Skeletal muscle satellite cell (primary cell): ENCODE results near the gene PDZD4.
"Not testable (repeated sequence)": the region's sequence is repeated elsewhere in the genome, so short reads cannot be mapped to it uniquely, and the experiment has no call there.

Experiments
- H3K27me3 ChIP-seq: 2 replicates; pipeline ENCODE4 v1.7.0; 2013; ENCODE audit warnings: low read length; ENCODE audit not compliant: control insufficient read depth, insufficient read depth
- H3K36me3 ChIP-seq: 2 replicates; pipeline ENCODE4 v1.7.0; 2013; ENCODE audit warnings: mild to moderate bottlenecking, control low read depth, low read length; ENCODE audit not compliant: insufficient read depth
- H3K4me1 ChIP-seq: 2 replicates; pipeline ENCODE4 v1.7.0; 2013; ENCODE audit warnings: low read length; ENCODE audit not compliant: control insufficient read depth, insufficient read depth
- H3K4me2 ChIP-seq: 2 replicates; pipeline ENCODE4 v1.7.0; 2013; ENCODE audit warnings: mild to moderate bottlenecking, low read length
- H3K4me3 ChIP-seq: 2 replicates; pipeline ENCODE4 v1.7.0; 2013; ENCODE audit warnings: low read length
- H3K9ac ChIP-seq: 2 replicates; pipeline ENCODE4 v1.7.0; 2013; ENCODE audit warnings: mild to moderate bottlenecking, low read depth, low read length, moderate library complexity
- H3K9me3 ChIP-seq: replicated peaks from 2 replicates; pipeline ENCODE4 v1.7.0; 2013; ENCODE audit warnings: mild to moderate bottlenecking, control low read depth, low read length

Gene PDZD4

GRCh38 chrX:153828723-153829548 lies 1.4 kb downstream of the PDZD4 start:
- H3K9ac ChIP-seq: no peak overlapping the region
- H3K4me2 ChIP-seq: peak overlapping the region; percentile 37
- no peaks in the 10 kb centered on the region for H3K4me1 ChIP-seq
- H3K4me3 ChIP-seq: no peak overlapping the region
- H3K36me3 ChIP-seq: no peaks in the 10 kb centered on the region
- H3K9me3 ChIP-seq: no peaks in the 10 kb centered on the region
- peaks cover 34% of the 10 kb centered on the region for H3K27me3 ChIP-seq

DNA sequence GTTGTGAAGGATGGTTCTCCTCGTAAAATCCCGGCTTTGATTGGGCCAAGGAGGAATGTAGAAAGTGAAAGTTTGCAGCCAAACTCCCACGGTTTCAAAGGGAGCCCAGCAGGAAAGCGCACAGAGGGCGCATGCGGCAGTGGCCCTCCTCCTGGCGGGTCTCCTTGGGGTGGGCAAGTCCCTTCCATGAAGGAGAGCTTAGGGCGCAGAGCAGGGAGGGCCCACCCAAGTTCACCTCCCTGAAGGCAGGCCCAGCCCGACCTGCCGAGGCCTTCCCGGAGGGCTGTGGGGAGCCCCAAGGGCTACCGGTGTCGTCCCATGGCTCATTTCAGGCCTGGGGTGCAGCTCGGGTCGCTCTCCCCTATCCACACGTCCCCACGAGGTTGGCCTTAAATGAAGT lies 2.0 kb downstream of the PDZD4 start:
- no peak overlapping the region for H3K4me2 ChIP-seq
- H3K4me1 ChIP-seq: no peaks in the 10 kb centered on the region
- peaks cover 34% of the 10 kb centered on the region for H3K27me3 ChIP-seq

DNA sequence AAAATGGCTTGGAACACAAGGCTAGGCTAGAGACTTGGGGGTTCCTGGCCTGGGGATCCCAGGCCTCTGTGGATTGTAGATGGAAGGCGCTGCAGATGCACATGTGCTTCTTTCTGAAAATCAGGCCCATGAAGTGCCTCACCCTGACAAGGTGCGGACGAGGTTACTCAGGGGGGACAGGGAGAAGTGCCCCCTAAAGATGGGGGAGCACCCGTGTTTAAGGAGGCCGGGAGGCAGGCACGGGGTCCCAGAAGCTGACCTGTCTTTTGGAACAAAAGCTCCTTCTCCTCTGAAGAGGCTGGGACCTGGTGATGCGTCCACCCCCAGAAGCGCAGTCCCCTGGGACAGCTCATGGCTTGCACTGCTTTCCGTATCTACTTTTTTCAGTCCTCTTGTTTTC lies 2.4 kb downstream of the PDZD4 start:
- H3K4me1 ChIP-seq: no peaks in the 10 kb centered on the region
- no peak overlapping the region for H3K4me3 ChIP-seq
- no peak overlapping the region for H3K4me2 ChIP-seq
- H3K36me3 ChIP-seq: no peaks in the 10 kb centered on the region
- H3K27me3 ChIP-seq: peaks cover 32% of the 10 kb centered on the region
- H3K9ac ChIP-seq: no peak overlapping the region
- H3K9me3 ChIP-seq: no peaks in the 10 kb centered on the region

More for the DNA sequence above, 2.0 kb downstream of the PDZD4 start:
- Histone ChIP-seq H3K9me3 (no peaks in the 10 kb centered on the region), H3K36me3 (no peaks in the 10 kb centered on the region), H3K9ac (no peak overlapping the region), H3K4me3 (no peak overlapping the region)

DNA sequence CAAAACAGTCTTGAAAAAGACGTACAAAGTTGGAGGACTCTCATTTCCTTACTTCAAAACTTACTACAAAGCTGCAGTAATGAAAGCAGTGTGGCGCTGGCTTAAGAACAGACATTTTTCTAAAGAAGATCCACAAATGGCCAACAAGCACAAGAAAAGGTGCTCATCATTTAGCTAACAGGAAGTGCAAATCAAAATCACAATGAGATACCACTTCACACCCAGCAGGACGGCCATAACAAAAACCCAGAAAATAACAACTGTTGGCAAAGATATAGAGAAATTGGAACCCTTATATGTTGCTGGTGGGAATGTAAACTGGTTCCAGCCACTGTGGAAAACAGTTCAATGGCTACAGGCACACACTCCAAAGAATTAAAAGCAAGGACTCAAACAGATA lies 3.3 kb downstream of the PDZD4 start:
- Histone ChIP-seq H3K4me2 (no peak overlapping the region), H3K27me3 (peaks cover 29% of the 10 kb centered on the region), H3K9ac (no peak overlapping the region), H3K9me3 (no peaks in the 10 kb centered on the region), H3K4me3 (no peak overlapping the region), H3K36me3 (no peaks in the 10 kb centered on the region), H3K4me1 (no peaks in the 10 kb centered on the region)

DNA sequence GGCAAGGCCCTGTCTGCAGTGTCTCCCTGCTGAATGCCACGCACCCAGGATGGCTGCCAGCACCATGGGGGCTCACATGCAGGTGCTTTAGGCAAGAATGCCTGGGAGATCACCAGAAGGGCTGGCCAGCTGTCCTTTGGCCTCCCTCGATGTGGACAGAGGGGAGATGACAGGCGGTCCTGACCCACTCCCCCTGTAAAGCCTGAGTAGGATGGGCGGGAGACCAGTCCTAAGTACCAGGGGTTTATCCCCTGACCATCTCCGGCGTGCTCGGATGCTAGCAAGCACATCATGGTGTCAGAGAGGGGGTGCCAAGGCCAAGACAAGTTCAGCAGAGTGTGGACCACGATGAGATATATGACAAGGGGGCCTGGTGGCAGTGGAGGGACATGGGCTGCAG lies 5.3 kb downstream of the PDZD4 start:
- Histone ChIP-seq H3K9me3 (no peaks in the 10 kb centered on the region), H3K4me2 (no peak overlapping the region), H3K36me3 (no peaks in the 10 kb centered on the region), H3K4me3 (no peak overlapping the region), H3K9ac (no peak overlapping the region), H3K4me1 (no peaks in the 10 kb centered on the region), H3K27me3 (peaks cover 22% of the 10 kb centered on the region)

GRCh38 chrX:153824348-153824747 lies 6.0 kb downstream of the PDZD4 start:
- no peak overlapping the region for H3K9ac ChIP-seq
- H3K4me3 ChIP-seq: no peak overlapping the region
- peaks cover 20% of the 10 kb centered on the region for H3K27me3 ChIP-seq
- H3K9me3 ChIP-seq: no peaks in the 10 kb centered on the region
- H3K36me3 ChIP-seq: no peaks in the 10 kb centered on the region
- no peaks in the 10 kb centered on the region for H3K4me1 ChIP-seq
- H3K4me2 ChIP-seq: no peak overlapping the region

DNA sequence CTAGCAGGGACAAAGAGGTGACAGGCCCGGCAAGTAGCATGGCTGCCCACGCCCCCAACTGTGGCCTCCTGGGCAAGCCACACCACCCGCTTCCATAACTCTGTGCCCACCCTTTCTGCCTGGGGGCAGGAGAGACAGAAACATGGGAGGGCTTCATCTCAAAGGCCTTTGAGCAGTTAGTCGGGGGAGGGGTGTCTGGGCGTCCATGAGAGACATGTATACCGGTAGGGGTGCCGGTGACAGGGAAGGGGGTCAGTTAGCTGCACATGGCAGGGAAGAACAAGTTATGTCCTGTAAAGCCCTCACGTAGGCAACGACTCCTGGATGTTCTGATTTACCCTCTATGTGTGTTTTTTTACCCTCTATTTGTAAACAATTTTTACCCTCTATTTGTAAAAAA lies 9.3 kb downstream of the PDZD4 start:
- Histone ChIP-seq H3K4me2 (no peak overlapping the region), H3K36me3 (no peaks in the 10 kb centered on the region), H3K27me3 (peaks cover 5% of the 10 kb centered on the region), H3K9me3 (no peaks in the 10 kb centered on the region), H3K9ac (no peak overlapping the region), H3K4me1 (no peaks in the 10 kb centered on the region), H3K4me3 (no peak overlapping the region)

- Histone ChIP-seq H3K4me2 (no peak overlapping the region), H3K27me3 (peaks cover 5% of the 10 kb centered on the region), H3K4me3 (no peak overlapping the region), H3K9me3 (no peaks in the 10 kb centered on the region), H3K4me1 (no peaks in the 10 kb centered on the region), H3K36me3 (no peaks in the 10 kb centered on the region), H3K9ac (no peak overlapping the region)
These were observed 9.7 kb downstream of the PDZD4 start for GRCh38 chrX:153820601-153821000.

GRCh38 chrX:153819384-153820040 lies 10.8 kb downstream of the PDZD4 start:
- Histone ChIP-seq H3K9ac (no peak overlapping the region), H3K27me3 (no peaks in the 10 kb centered on the region), H3K4me2 (peak overlapping the region; percentile 77), H3K4me3 (peak overlapping the region; percentile 49), H3K36me3 (no peaks in the 10 kb centered on the region), H3K9me3 (no peaks in the 10 kb centered on the region), H3K4me1 (no peaks in the 10 kb centered on the region)

- Histone ChIP-seq H3K4me3 (peak overlapping the region; percentile 49), H3K27me3 (no peaks in the 10 kb centered on the region), H3K9me3 (no peaks in the 10 kb centered on the region), H3K4me1 (no peaks in the 10 kb centered on the region), H3K9ac (no peak overlapping the region), H3K36me3 (no peaks in the 10 kb centered on the region), H3K4me2 (peak overlapping the region; percentile 77)
These were observed 11.6 kb downstream of the PDZD4 start for GRCh38 chrX:153818571-153819383.

- not testable (repeated sequence) for H3K9ac ChIP-seq, H3K27me3 ChIP-seq, H3K4me1 ChIP-seq, H3K4me2 ChIP-seq, H3K9me3 ChIP-seq, H3K4me3 ChIP-seq, H3K36me3 ChIP-seq
These were observed 12.3 kb downstream of the PDZD4 start for GRCh38 chrX:153818064-153818463.
